B cell (primary cell): ENCODE results near the gene EGF. TPM values are rescaled to one million over a fixed set of nuclear protein-coding genes. Genes with fewer than 3 reads are reported as not detected.

ENCODE experiments used
- ATAC-seq: fragments of 200-7000 bp; cut with Tn5 transposase; one replicate; pipeline ENCODE4 v1.10.0; 2021; ENCODE audit warnings: low read depth, mild to moderate bottlenecking, moderate number of reproducible peaks, moderate library complexity
- CTCF ChIA-PET: fragments of 350-600 bp; sonication (Branson Sonifier 250); formaldehyde crosslinking; loops from one replicate; lab custom pipeline; 2021; ENCODE audit warnings: antibody characterized with exemption, inconsistent platforms; lab: Charles Lee
- POLR2A ChIA-PET: fragments of 350-600 bp; sonication (Branson Sonifier 250); formaldehyde crosslinking; loops from one replicate; lab custom pipeline; 2021; ENCODE audit warnings: antibody characterized with exemption; lab: Charles Lee
- DNase-seq: peaks from one replicate; pipeline ENCODE4 v3.0.0; 2013
- H2AFZ ChIP-seq: 2 replicates; pipeline ENCODE4 v1.6.1; 2012; ENCODE audit warnings: mild to moderate bottlenecking, low read depth, low read length; ENCODE audit not compliant: insufficient read depth, poor library complexity, severe bottlenecking
- H3K27ac ChIP-seq, 2 donors: 1 replicate in 1 of 2; 2 replicates in 1 of 2; pipeline ENCODE4 v1.5.1; 2012 to 2013; ENCODE audit warnings: low read length in 2 of 2, mild to moderate bottlenecking in 2 of 2, moderate library complexity in 1 of 2
- H3K27me3 ChIP-seq, 4 experiments: fragments of 200-600 bp in 1 of 4; sonication (generic) in 1 of 4; replicated peaks in 1 of 4; 1 replicate in 2 of 4; 2 replicates in 2 of 4; pipeline versions ENCODE4 v1.6.1 to v1.7.0; 2013 to 2016; ENCODE audit warnings: low read length in 3 of 4, mild to moderate bottlenecking in 2 of 4, mixed read lengths in 1 of 4, moderate library complexity in 1 of 4; ENCODE audit not compliant: insufficient read depth in 4 of 4, control insufficient read depth in 3 of 4; ENCODE audit errors: control extremely low read depth in 1 of 4
- H3K36me3 ChIP-seq, 2 experiments: replicated peaks in 1 of 2; 1 replicate in 1 of 2; 2 replicates in 1 of 2; pipeline versions ENCODE4 v1.6.1 to v1.7.1; 2013; ENCODE audit warnings: low read length in 1 of 2; ENCODE audit not compliant: insufficient read depth in 2 of 2, control insufficient read depth in 1 of 2; ENCODE audit errors: control extremely low read depth in 1 of 2, extremely low read depth in 1 of 2
- H3K4me1 ChIP-seq, 2 donors: fragments of 200-600 bp in 1 of 2; sonication (generic) in 1 of 2; 1 replicate in 1 of 2; 2 replicates in 1 of 2; pipeline versions ENCODE4 v1.5.1 to v1.6.1; 2013 to 2017; ENCODE audit warnings: low read length in 2 of 2; ENCODE audit not compliant: control insufficient read depth in 2 of 2, insufficient read depth in 2 of 2
- H3K4me2 ChIP-seq: replicated peaks from 2 replicates; pipeline ENCODE3; 2012; ENCODE audit warnings: mild to moderate bottlenecking, low read depth, low read length; ENCODE audit not compliant: poor library complexity, severe bottlenecking
- H3K4me3 ChIP-seq, 5 experiments: fragments of 200-600 bp in 1 of 5; sonication (generic) in 1 of 5; 1 replicate in 3 of 5; 2 replicates in 2 of 5; pipeline versions ENCODE4 v1.5.1 to v1.7.0; 2011 to 2016; ENCODE audit warnings: low read length in 4 of 5, mild to moderate bottlenecking in 4 of 5, low read depth in 2 of 5, control low read depth in 1 of 5, moderate library complexity in 1 of 5; ENCODE audit not compliant: insufficient read depth in 1 of 5; ENCODE audit errors: control extremely low read depth in 1 of 5, extremely low read depth in 1 of 5
- H3K79me2 ChIP-seq: fragments of 200-600 bp; sonication (generic); one replicate; pipeline ENCODE4 v1.6.0; 2016; ENCODE audit warnings: low read length; ENCODE audit not compliant: control insufficient read depth, insufficient read depth
- H3K9ac ChIP-seq: fragments of 200-600 bp; sonication (generic); 2 replicates; pipeline ENCODE4 v1.6.1; 2017; ENCODE audit warnings: mild to moderate bottlenecking, low read length, moderate library complexity
- H3K9me3 ChIP-seq, 3 donors: one replicate each; pipeline versions ENCODE4 v1.6.1 to v1.7.1; 2013; ENCODE audit warnings: low read length in 2 of 3; ENCODE audit not compliant: control insufficient read depth in 2 of 3, insufficient read depth in 1 of 3; ENCODE audit errors: control extremely low read depth in 1 of 3
- H4K20me1 ChIP-seq: 2 replicates; pipeline ENCODE4 v1.6.0; 2012; ENCODE audit warnings: mild to moderate bottlenecking, low read length; ENCODE audit not compliant: insufficient read depth, control insufficient read depth, poor library complexity, severe bottlenecking
- H3K27ac Mint-ChIP-seq: one replicate; pipeline ENCODE4 v1.8.0; 2021; ENCODE audit warnings: mixed read lengths
- H3K27me3 Mint-ChIP-seq: one replicate; pipeline ENCODE4 v1.8.0; 2021; ENCODE audit warnings: mixed read lengths
- H3K4me1 Mint-ChIP-seq: one replicate; pipeline ENCODE4 v1.8.0; 2021; ENCODE audit warnings: mixed read lengths
- H3K4me3 Mint-ChIP-seq: one replicate; pipeline ENCODE4 v1.8.0; 2021; ENCODE audit warnings: mixed read lengths
- H3K9me3 Mint-ChIP-seq: one replicate; pipeline ENCODE4 v1.8.0; 2022; ENCODE audit warnings: mixed read lengths; ENCODE audit not compliant: insufficient read depth
- EZH2 ChIP-seq: IDR thresholded peaks from 2 replicates; pipeline ENCODE4 v1.6.1; 2012; ENCODE audit warnings: borderline replicate concordance, low read depth, mild to moderate bottlenecking, moderate library complexity, low read length; ENCODE audit not compliant: insufficient read depth, poor library complexity, severe bottlenecking
- WGBS: methylation state at CpG from one replicate; pipeline ENCODE4 v1.1.5; 2013; ENCODE audit warnings: missing lambda C conversion rate; ENCODE audit not compliant: insufficient coverage; 5-methylcytosine and 5-hydroxymethylcytosine counted together
- intact Hi-C: fragments of 100-400 bp; cut with micrococcal nuclease; formaldehyde crosslinking; loops from one replicate; pipeline ENCODE4 v1.10.0; 2022
- polyA plus RNA-seq: library from polyadenylated mRNA; depleted of rRNA; stranded (reverse); fragments of >200 nt; gene quantifications from 2 replicates; pipeline ENCODE4 v1.2.3, GENCODE V29; 2012
- total RNA-seq, 2 donors: library from RNA; stranded (reverse); fragments of 120-200 nt in 1 of 2; gene quantifications; 1 replicate in 1 of 2; 2 replicates in 1 of 2; pipeline versions ENCODE4 v1.2.3 to v1.2.4, GENCODE V29; 2013 to 2022
- TF ChIP-seq, protein P1 (sequence below): fragments of 200-600 bp; IDR thresholded peaks from one replicate; pipeline ENCODE4 v1.8.0; 2022; ENCODE audit warnings: antibody characterized with exemption, mild to moderate bottlenecking

EGF gene
- total and polyA plus RNA-seq, 2 donors (not counting 1 experiment from before 2014, with no cell fraction given) = not detected

DNA sequence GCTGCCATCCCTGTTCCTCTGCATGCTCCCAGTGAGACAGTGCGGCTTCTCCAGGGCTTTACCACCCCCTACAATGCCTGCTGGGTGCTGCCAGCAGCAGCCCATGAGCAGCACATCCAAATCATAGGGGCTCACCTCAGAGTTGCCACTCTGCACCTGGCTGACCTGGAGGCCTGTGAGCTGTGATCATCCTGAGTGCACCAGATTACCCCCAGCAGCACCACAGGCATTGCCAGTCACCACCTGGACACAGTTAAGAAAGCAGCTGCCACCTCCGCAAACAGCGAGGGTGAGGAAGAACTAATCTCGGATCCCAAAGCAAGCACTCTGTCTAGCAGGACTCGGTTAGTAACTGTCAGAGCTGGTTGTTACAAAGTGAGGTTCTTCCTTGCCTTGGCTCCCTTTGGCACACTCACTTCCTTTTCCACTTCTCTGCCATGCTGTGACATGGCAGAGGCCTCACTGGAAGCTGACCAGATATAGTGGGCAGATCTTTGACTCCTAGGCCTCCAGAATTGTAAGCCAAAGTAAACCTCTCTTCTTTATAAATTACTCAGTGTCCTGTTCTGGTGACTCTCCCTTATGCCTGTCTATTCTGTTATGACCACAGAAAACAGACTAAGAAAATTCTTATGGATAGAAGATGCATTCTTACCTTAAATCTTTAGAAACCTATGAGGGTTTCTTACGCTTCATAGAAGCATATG, 39.6 kb upstream of the EGF start:
- no peaks in the 10 kb centered on the region for H3K36me3 ChIP-seq
- no peak overlapping the region for H3K27ac ChIP-seq
- no peaks in the 10 kb centered on the region for H3K79me2 ChIP-seq
- DNase-seq (no peak), ATAC-seq (no peak)
- H3K27me3 ChIP-seq = no peaks in the 10 kb centered on the region
- intact Hi-C loops = no loop called here
- H3K27me3 Mint-ChIP-seq = peaks cover 4% of the 10 kb centered on the region
- no peak overlapping the region for H3K4me2 ChIP-seq
- H3K4me1 ChIP-seq = no peaks in the 10 kb centered on the region
- TF ChIP-seq EZH2 = no peak
- TF ChIP-seq, protein P1, sequence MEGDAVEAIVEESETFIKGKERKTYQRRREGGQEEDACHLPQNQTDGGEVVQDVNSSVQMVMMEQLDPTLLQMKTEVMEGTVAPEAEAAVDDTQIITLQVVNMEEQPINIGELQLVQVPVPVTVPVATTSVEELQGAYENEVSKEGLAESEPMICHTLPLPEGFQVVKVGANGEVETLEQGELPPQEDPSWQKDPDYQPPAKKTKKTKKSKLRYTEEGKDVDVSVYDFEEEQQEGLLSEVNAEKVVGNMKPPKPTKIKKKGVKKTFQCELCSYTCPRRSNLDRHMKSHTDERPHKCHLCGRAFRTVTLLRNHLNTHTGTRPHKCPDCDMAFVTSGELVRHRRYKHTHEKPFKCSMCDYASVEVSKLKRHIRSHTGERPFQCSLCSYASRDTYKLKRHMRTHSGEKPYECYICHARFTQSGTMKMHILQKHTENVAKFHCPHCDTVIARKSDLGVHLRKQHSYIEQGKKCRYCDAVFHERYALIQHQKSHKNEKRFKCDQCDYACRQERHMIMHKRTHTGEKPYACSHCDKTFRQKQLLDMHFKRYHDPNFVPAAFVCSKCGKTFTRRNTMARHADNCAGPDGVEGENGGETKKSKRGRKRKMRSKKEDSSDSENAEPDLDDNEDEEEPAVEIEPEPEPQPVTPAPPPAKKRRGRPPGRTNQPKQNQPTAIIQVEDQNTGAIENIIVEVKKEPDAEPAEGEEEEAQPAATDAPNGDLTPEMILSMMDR = no peak
- POLR2A ChIA-PET = no interaction called here
- no peak overlapping the region for H3K9ac ChIP-seq
- no peaks in the 10 kb centered on the region for H3K4me1 Mint-ChIP-seq
- WGBS = 96% methylated on average over 2 of the region's 6 CpGs
- H3K9me3 Mint-ChIP-seq = no peaks in the 10 kb centered on the region
- no peak overlapping the region for H3K4me3 Mint-ChIP-seq
- H3K27ac Mint-ChIP-seq = no peak overlapping the region
- H3K4me3 ChIP-seq = no peak overlapping the region
- no peak overlapping the region for H2AFZ ChIP-seq
- no peaks in the 10 kb centered on the region for H4K20me1 ChIP-seq
- H3K9me3 ChIP-seq = no peaks in the 10 kb centered on the region
- CTCF ChIA-PET = interaction anchor here (0.5 kb wide), 1 partner anchor 1064 kb away, joined by 4 read pairs; no protein-coding TSS in a partner anchor

DNA sequence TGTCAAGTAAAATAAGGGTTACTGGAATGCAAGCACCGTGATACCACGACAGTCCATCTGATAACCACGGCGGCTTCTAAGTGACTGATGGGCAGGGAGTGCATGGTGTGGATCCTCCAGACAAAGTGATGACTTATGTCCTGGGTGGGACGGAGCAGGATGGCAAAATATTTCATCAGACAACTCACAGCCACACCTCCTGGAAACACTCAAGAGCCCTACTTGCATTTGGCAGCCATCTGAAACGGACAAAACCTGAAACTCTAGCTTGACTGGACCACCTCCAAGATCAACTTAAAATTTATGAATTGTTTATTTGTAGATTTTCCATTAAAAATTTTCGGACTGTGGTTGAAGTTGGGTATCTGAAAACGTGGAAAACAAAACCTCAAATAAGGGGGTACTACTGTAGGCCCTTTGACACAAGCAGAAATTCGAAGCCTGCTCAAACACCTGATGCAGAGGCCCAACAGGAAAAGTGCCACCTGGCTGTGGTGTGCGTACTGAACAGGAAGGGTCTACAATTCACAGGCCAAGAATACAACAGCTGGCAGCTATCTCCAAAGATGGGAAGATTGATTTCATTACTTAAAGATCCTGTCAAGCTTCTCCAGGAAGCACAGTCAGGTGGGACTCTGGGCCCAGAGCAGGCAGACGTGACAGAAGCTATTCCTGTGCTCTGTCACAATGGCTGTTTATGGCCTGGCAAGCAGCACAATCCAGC, 38.7 kb upstream of the EGF start:
- Histone ChIP-seq H3K27me3 (no peaks in the 10 kb centered on the region), H3K27ac (no peak overlapping the region), H4K20me1 (no peaks in the 10 kb centered on the region), H3K79me2 (no peaks in the 10 kb centered on the region), H3K4me1 (no peaks in the 10 kb centered on the region), H3K4me2 (no peak overlapping the region), H3K9me3 (peaks cover 0 to under 1% (median 0%) of the 10 kb centered on the region in 3 donors), H3K9ac (no peak overlapping the region), H3K4me3 (no peak overlapping the region), H3K36me3 (no peaks in the 10 kb centered on the region), H2AFZ (no peak overlapping the region)
- Mint-ChIP-seq H3K9me3 (no peaks in the 10 kb centered on the region), H3K27ac (no peak overlapping the region), H3K4me3 (no peak overlapping the region), H3K27me3 (peaks cover 5% of the 10 kb centered on the region), H3K4me1 (no peaks in the 10 kb centered on the region)
- ATAC-seq = no peak
- ChIA-PET CTCF (interaction anchor here (0.6 kb wide), 1 partner anchor 93 kb away, joined by 3 read pairs; no protein-coding TSS in a partner anchor), POLR2A (no interaction called here)
- 77% methylated on average over 9 of the region's 11 CpGs for WGBS
- no peak for DNase-seq
- TF ChIP-seq, protein P1 = no peak
- no peak for TF ChIP-seq EZH2
- intact Hi-C loops = no loop called here
